HCT116 (cell line): ENCODE data around the gene STOML2. TPM values are rescaled to one million over a fixed set of nuclear protein-coding genes. Genes with fewer than 3 reads are reported as not detected.
"Not testable (repeated sequence)": the region's sequence is repeated elsewhere in the genome, so short reads cannot be mapped to it uniquely, and the experiment has no call there.

Experiments used
- ATAC-seq: fragments of 200-7000 bp; cut with Tn5 transposase; 2 replicates; pipeline ENCODE4 v1.9.1; 2020; ENCODE audit warnings: mild to moderate bottlenecking, moderate library complexity
- BruUV-seq: library from RNA; stranded (reverse); fragments of 400-500 nt; replicated peaks from 2 replicates; lab custom pipeline; 2021; lab: Mats Ljungman, UMichigan
- CTCF ChIA-PET: fragments of 300-600 bp; sonication (Branson Sonifier 250); formaldehyde crosslinking; loops from one replicate; lab custom pipeline; 2021; ENCODE audit warnings: antibody characterized with exemption; lab: Charles Lee
- POLR2A ChIA-PET: fragments of 300-600, 350-600 bp; sonication (Branson Sonifier 250); formaldehyde crosslinking; loops from one replicate; lab custom pipeline; 2021; ENCODE audit warnings: antibody characterized with exemption; lab: Charles Lee
- RAD21 ChIA-PET, 2 experiments: fragments of 300-600 bp; sonication (Branson Sonifier 250); formaldehyde crosslinking; loops; one replicate each; lab custom pipeline; 2023; ENCODE audit warnings: low total read pairs in 2 of 2; ENCODE audit not compliant: uncharacterized antibody in 2 of 2, unreplicated experiment in 2 of 2, low non-redundant PET in 1 of 2; lab: Charles Lee
- DNase-seq: peaks from one replicate; pipeline ENCODE4 v3.0.0-alpha.2; 2010; ENCODE audit warnings: low read depth, low spot score
- H2AFZ ChIP-seq: fragments of 200-600 bp; shearing (Covaris generic), sonication (generic); 2 replicates; pipeline ENCODE4 v1.6.1; 2017; ENCODE audit warnings: low read depth, mixed run types, mixed read lengths, antibody characterized with exemption, low read length; ENCODE audit not compliant: poor library complexity, severe bottlenecking
- H3K27ac ChIP-seq: 2 replicates; pipeline ENCODE4 v1.5.1; 2012; ENCODE audit warnings: low read depth, low read length
- H3K27me3 ChIP-seq: fragments of 200-600 bp; sonication (generic); 2 replicates; pipeline ENCODE4 v1.6.1; 2016; ENCODE audit warnings: mixed run types, low read length, mixed read lengths; ENCODE audit not compliant: insufficient read depth
- H3K36me3 ChIP-seq, 2 experiments: fragments of 200-500 bp in 1 of 2; fragments of 200-600 bp in 1 of 2; sonication (Bioruptor generic) in 1 of 2; sonication (generic) in 1 of 2; 2 replicates each; pipeline versions ENCODE4 v1.5.1 to v1.6.1; 2014 to 2016; ENCODE audit warnings: low read length in 2 of 2, inconsistent platforms in 1 of 2, mixed read lengths in 1 of 2, mixed run types in 1 of 2; ENCODE audit not compliant: insufficient read depth in 2 of 2, control insufficient read depth in 1 of 2
- H3K4me1 ChIP-seq, 2 experiments: fragments of 200-600 bp in 1 of 2; sonication (generic) in 1 of 2; 2 replicates each; pipeline versions ENCODE4 v1.5.1 to v1.6.1; 2012 to 2017; ENCODE audit warnings: low read length in 2 of 2, inconsistent platforms in 1 of 2, mild to moderate bottlenecking in 1 of 2, mixed read lengths in 1 of 2, mixed run types in 1 of 2, moderate library complexity in 1 of 2; ENCODE audit not compliant: insufficient read depth in 2 of 2, control insufficient read depth in 1 of 2
- H3K4me2 ChIP-seq: fragments of 200-600 bp; sonication (generic); 2 replicates; pipeline ENCODE4 v1.6.1; 2017; ENCODE audit warnings: mixed run types, low read length, mixed read lengths
- H3K4me3 ChIP-seq, 2 experiments: fragments of 200-600 bp in 1 of 2; sonication (generic) in 1 of 2; replicated peaks in 1 of 2; 2 replicates each; pipeline ENCODE4 v1.5.1; 2011 to 2016; ENCODE audit warnings: low read length in 2 of 2, control low read depth in 1 of 2, low read depth in 1 of 2, mild to moderate bottlenecking in 1 of 2, mixed read lengths in 1 of 2, mixed run types in 1 of 2
- H3K79me2 ChIP-seq: fragments of 200-600 bp; sonication (generic); 2 replicates; pipeline ENCODE4 v1.6.1; 2017; ENCODE audit warnings: mild to moderate bottlenecking, mixed run types, low read length, moderate library complexity, mixed read lengths; ENCODE audit not compliant: insufficient read depth
- H3K9ac ChIP-seq: fragments of 200-600 bp; sonication (generic); 2 replicates; pipeline ENCODE4 v1.6.1; 2016; ENCODE audit warnings: low read length, mixed read lengths
- H3K9me2 ChIP-seq: fragments of 200-600 bp; sonication (generic), shearing (Covaris generic); 2 replicates; pipeline ENCODE4 v1.6.1; 2017; ENCODE audit warnings: mixed run types, mild to moderate bottlenecking, moderate library complexity; ENCODE audit not compliant: insufficient read depth
- H3K9me3 ChIP-seq, 2 experiments: fragments of 200-500 bp in 1 of 2; fragments of 200-600 bp in 1 of 2; sonication (Bioruptor generic) in 1 of 2; sonication (generic) in 1 of 2; 2 replicates each; pipeline ENCODE4 v1.6.1; 2014 to 2017; ENCODE audit warnings: low read length in 2 of 2, mixed read lengths in 2 of 2, inconsistent platforms in 1 of 2, low read depth in 1 of 2, mild to moderate bottlenecking in 1 of 2, mixed run types in 1 of 2, moderate library complexity in 1 of 2; ENCODE audit not compliant: control insufficient read depth in 1 of 2, insufficient read depth in 1 of 2
- H4K20me1 ChIP-seq: fragments of 200-600 bp; sonication (generic), shearing (Covaris generic); 2 replicates; pipeline ENCODE4 v1.6.1; 2017; ENCODE audit warnings: mixed run types, mild to moderate bottlenecking, moderate library complexity; ENCODE audit not compliant: insufficient read depth
- CBX3 ChIP-seq: IDR thresholded peaks from 2 replicates; pipeline ENCODE4 v1.6.1; 2012; ENCODE audit warnings: low read depth
- EGR1 ChIP-seq: IDR thresholded peaks from 2 replicates; pipeline ENCODE4 v1.6.1; 2012; ENCODE audit warnings: low read depth
- ELF1 ChIP-seq: IDR thresholded peaks from 2 replicates; pipeline ENCODE4 v1.6.1; 2012; ENCODE audit warnings: low read depth, borderline replicate concordance
- EZH2phosphoT487 ChIP-seq: fragments of 200-600 bp; IDR thresholded peaks from 2 replicates; pipeline ENCODE4 v1.6.1; 2018; ENCODE audit warnings: antibody characterized with exemption, borderline replicate concordance
- FOSL1 ChIP-seq: IDR thresholded peaks from 2 replicates; pipeline ENCODE4 v1.6.1; 2012; ENCODE audit warnings: low read depth
- POLR2A ChIP-seq: IDR thresholded peaks from 2 replicates; pipeline ENCODE4 v1.7.0; 2011; ENCODE audit warnings: borderline replicate concordance; ENCODE audit not compliant: insufficient read depth, insufficient read length; ENCODE audit errors: extremely low read depth
- SRF ChIP-seq: IDR thresholded peaks from 2 replicates; pipeline ENCODE4 v1.6.1; 2012; ENCODE audit warnings: low read depth
- TCF7L2 ChIP-seq: IDR thresholded peaks from 2 replicates; pipeline ENCODE4 v1.7.0; 2011; ENCODE audit warnings: borderline replicate concordance, inconsistent platforms; ENCODE audit not compliant: insufficient read depth, insufficient read length; ENCODE audit errors: extremely low read depth
- ZNF274 ChIP-seq: fragments of 200-500 bp; sonication (Bioruptor generic); IDR thresholded peaks from 2 replicates; pipeline ENCODE4 v1.6.1; 2014; ENCODE audit warnings: mild to moderate bottlenecking, low read depth, low read length, inconsistent platforms
- intact Hi-C: fragments of 100-400 bp; cut with micrococcal nuclease; formaldehyde crosslinking; loops from 2 replicates; pipeline ENCODE4 v1.10.0; 2022
- total RNA-seq: library from RNA; stranded (reverse); gene quantifications from one replicate; pipeline ENCODE4 v1.2.1, GENCODE V29; 2021; ENCODE audit not compliant: unreplicated experiment

STOML2 gene
- total RNA-seq, 1 experiment from 2014 or later, result 245 TPM

GRCh38 chr9:35102769-35103659 lies at the start of gene STOML2 (continued):
- TF ChIP-seq SRF (no peak), EGR1 (no peak), EZH2phosphoT487 (no peak), POLR2A (peak; percentile 70), FOSL1 (no peak), ELF1 (no peak), CBX3 (no peak), TCF7L2 (no peak)

- H3K4me3 ChIP-seq, BruUV-seq, intact Hi-C loops, ATAC-seq, RAD21 ChIA-PET, DNase-seq, H3K9ac ChIP-seq, H3K27ac ChIP-seq, H3K27me3 ChIP-seq, H3K4me1 ChIP-seq, H3K4me2 ChIP-seq, CTCF ChIA-PET, H2AFZ ChIP-seq, H4K20me1 ChIP-seq, H3K36me3 ChIP-seq, H3K9me2 ChIP-seq, H3K79me2 ChIP-seq, POLR2A ChIA-PET: not testable (repeated sequence)
- peak; percentile 82 for TF ChIP-seq ZNF274
- peaks cover 4 to 13% of the 10 kb centered on the region in 2 experiments; a peak in 2 of 4 replicates for H3K9me3 ChIP-seq
Observed at GRCh38 chr9:35147941-35148563, 45.1 kb upstream of the STOML2 start.
